Measurements from ENCODE around the gene FXYD7.

- TF ChIP-seq TCF4 (CRISPR knock-in tag; IDR thresholded peaks at IDR 0.05; ENCODE audit: borderline replicate concordance) (no peak), ZFP30 (CRISPR knock-in tag; IDR thresholded peaks at IDR 0.05) (no peak)
Observed at GRCh38 chr19:35108730-35109129, 34.3 kb upstream of the FXYD7 start.
